Measurements from ENCODE around the gene MTUS2. TPM values are rescaled to one million over a fixed set of nuclear protein-coding genes. Genes with fewer than 3 reads are reported as not detected.

MTUS2 gene
- total and polyA plus RNA-seq, 2 of the 8 experiments (the other 6 are each of a cell fraction or from before 2014, with no cell fraction given): 0.18 to 0.80 TPM

DNA sequence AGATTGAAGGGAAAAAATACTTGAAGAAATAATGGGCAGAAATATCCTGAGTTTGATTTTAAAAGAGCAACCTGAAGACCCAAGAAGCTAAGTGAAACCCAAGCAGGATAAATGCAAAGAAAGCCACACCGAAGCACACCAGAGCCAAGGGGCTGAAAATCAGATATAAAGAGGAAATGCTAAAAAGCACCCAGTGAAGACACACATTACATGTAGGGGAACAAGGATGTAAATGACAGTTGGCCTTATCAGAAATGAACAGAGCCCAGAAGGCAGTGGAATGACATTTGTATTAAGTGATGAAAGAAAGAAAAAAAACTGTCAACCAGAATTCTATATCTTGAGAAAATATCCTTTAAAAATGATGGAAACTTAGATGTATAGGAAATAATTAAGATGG, 636.3 kb downstream of the MTUS2 start (continued):
- no peak for TF ChIP-seq RNF2 (IDR thresholded peaks at IDR 0.05; ENCODE audit: borderline replicate concordance, low read depth, low read length, missing control alignments, poor library complexity, severe bottlenecking)
- no peak for TF ChIP-seq SIRT6 (IDR thresholded peaks at IDR 0.05; ENCODE audit: low read length)
- no peak for TF ChIP-seq KDM4A (IDR thresholded peaks at IDR 0.05; ENCODE audit: low read depth, low read length, severe bottlenecking)
